AG04450 (cell line): Measurements from ENCODE around the gene BIVM. TPM values are rescaled to one million over a fixed set of nuclear protein-coding genes. Genes with fewer than 3 reads are reported as not detected.

Experiments
- CTCF ChIA-PET: fragments of 300-600, 350-600 bp; formaldehyde crosslinking; extraction: SDS; loops from one replicate; lab custom pipeline; 2022; ENCODE audit warnings: antibody characterized with exemption, inconsistent platforms; lab: Charles Lee
- POLR2A ChIA-PET: fragments of 350-600 bp; formaldehyde crosslinking; extraction: SDS; loops from one replicate; lab custom pipeline; 2021; ENCODE audit warnings: antibody characterized with exemption, inconsistent platforms; lab: Yijun Ruan, JAX
- DNase-seq: peaks from one replicate; pipeline ENCODE4 v3.0.0-alpha.2; 2011; ENCODE audit warnings: low read depth, low spot score
- H3K27ac ChIP-seq: one replicate; pipeline ENCODE4 v1.5.1; 2012; ENCODE audit warnings: low read depth, low read length, control low read depth
- H3K27me3 ChIP-seq: one replicate; pipeline ENCODE4 v1.6.0; 2012; ENCODE audit warnings: low read length; ENCODE audit not compliant: control insufficient read depth, insufficient read depth
- H3K4me3 ChIP-seq: 2 replicates; pipeline ENCODE4 v1.5.1; 2011; ENCODE audit warnings: mild to moderate bottlenecking, low read depth, low read length, control low read depth
- H3K9me3 ChIP-seq: 2 replicates; pipeline ENCODE4 v1.5.1; 2012; ENCODE audit warnings: low read length; ENCODE audit not compliant: control insufficient read depth, insufficient read depth
- CTCF ChIP-seq: IDR thresholded peaks from 2 replicates; pipeline ENCODE4 v1.5.1; 2011; ENCODE audit warnings: low read depth, low read length, control low read depth, inconsistent platforms
- polyA plus RNA-seq: library from polyadenylated mRNA; depleted of rRNA; stranded (reverse); fragments of >200 nt; gene quantifications from 2 replicates; pipeline ENCODE4 v1.2.3, GENCODE V29; 2011

The BIVM gene
- polyA plus RNA-seq, 1 experiment = 26.7 TPM

- ChIA-PET POLR2A (no interaction called here), CTCF (interaction anchor here (1.3 kb wide), 1 partner anchor 9 kb away, joined by 3 read pairs; no protein-coding TSS in a partner anchor)
- Histone ChIP-seq H3K27ac (no peak overlapping the region), H3K4me3 (no peak overlapping the region), H3K27me3 (no peaks in the 10 kb centered on the region), H3K9me3 (no peaks in the 10 kb centered on the region)
- DNase-seq = no peak
- TF ChIP-seq CTCF = no peak
Observed at GRCh38 chr13:102872531-102872930, 73.6 kb downstream of the BIVM start.

GRCh38 chr13:102873653-102874052, 74.7 kb downstream of the BIVM start:
- ChIA-PET POLR2A (no interaction called here), CTCF (interaction anchor here (0.7 to 1.0 kb wide), 3 partner anchors 11 to 224 kb away, joined by 3 read pairs; no protein-coding TSS in a partner anchor)
- H3K4me3 ChIP-seq = no peak overlapping the region
- TF ChIP-seq CTCF = no peak
- H3K9me3 ChIP-seq = no peaks in the 10 kb centered on the region
- no peaks in the 10 kb centered on the region for H3K27me3 ChIP-seq
- no peak for DNase-seq
- no peak overlapping the region for H3K27ac ChIP-seq

- Histone ChIP-seq H3K27me3 (no peaks in the 10 kb centered on the region), H3K9me3 (no peaks in the 10 kb centered on the region), H3K27ac (no peak overlapping the region), H3K4me3 (no peak overlapping the region)
- DNase-seq = no peak
- POLR2A ChIA-PET = no interaction called here
- TF ChIP-seq CTCF = no peak
- CTCF ChIA-PET = interaction anchor here (1.2 to 1.8 kb wide), 2 partner anchors 28 to 41 kb away, joined by 4 to 5 read pairs; no protein-coding TSS in a partner anchor
Observed at GRCh38 chr13:102875256-102875655, 76.3 kb downstream of the BIVM start.

- no peaks in the 10 kb centered on the region for H3K27me3 ChIP-seq
- H3K27ac ChIP-seq = no peak overlapping the region
- POLR2A ChIA-PET = no interaction called here
- CTCF ChIA-PET = no interaction called here
- no peak for TF ChIP-seq CTCF
- no peak for DNase-seq
- H3K4me3 ChIP-seq = no peak overlapping the region
- H3K9me3 ChIP-seq = no peaks in the 10 kb centered on the region
Observed at GRCh38 chr13:102877303-102877702, 78.4 kb downstream of the BIVM start.

- Histone ChIP-seq H3K4me3 (no peak overlapping the region), H3K27ac (no peak overlapping the region), H3K27me3 (no peaks in the 10 kb centered on the region), H3K9me3 (no peaks in the 10 kb centered on the region)
- ChIA-PET CTCF (interaction anchor here (1.3 kb wide), 1 partner anchor 8 kb away, joined by 8 read pairs; no protein-coding TSS in a partner anchor), POLR2A (no interaction called here)
- peak; percentile 30 for DNase-seq
- TF ChIP-seq CTCF = no peak
Observed at GRCh38 chr13:102878481-102878880, 79.6 kb downstream of the BIVM start.
